HepG2 (cell line): ENCODE results near the gene TPO. TPM values are rescaled to one million over a fixed set of nuclear protein-coding genes. Genes with fewer than 3 reads are reported as not detected.

Experiments
- ATAC-seq: fragments of 200-7000 bp; cut with Tn5 transposase; 3 replicates; pipeline ENCODE4 v1.9.1; 2020; ENCODE audit warnings: mild to moderate bottlenecking, moderate library complexity
- BruUV-seq: library from RNA; stranded (reverse); fragments of 400-500 nt; replicated peaks from 2 replicates; lab custom pipeline; 2021; lab: Mats Ljungman, UMichigan
- CTCF ChIA-PET: fragments of 300-600 bp; formaldehyde crosslinking; extraction: SDS; loops from one replicate; lab custom pipeline; 2021; ENCODE audit warnings: low total read pairs, inconsistent platforms, low intra/inter-chr PET ratio; lab: Yijun Ruan, JAX
- POLR2A ChIA-PET: fragments of 350-600 bp; sonication (Branson Sonifier 250); formaldehyde crosslinking; loops from one replicate; lab custom pipeline; 2020; ENCODE audit warnings: antibody characterized with exemption, inconsistent platforms; lab: Yijun Ruan, JAX
- DNase-seq: peaks from one replicate; pipeline ENCODE4 v3.0.0-alpha.2; 2015; ENCODE audit warnings: low spot score
- FAIRE-seq: peaks from 3 replicates; lab custom pipeline; 2011; peaks lifted over from hg19 to GRCh38; lab: Jason Lieb, UNC
- H2AFZ ChIP-seq: one replicate; pipeline ENCODE4 v1.6.1; 2011; ENCODE audit warnings: low read length, inconsistent platforms
- H3K27ac ChIP-seq: fragments of 300-600 bp; 3 replicates; pipeline ENCODE4 v1.8.0; 2011; ENCODE audit warnings: mixed run types, mild to moderate bottlenecking, mixed read lengths, low read length, inconsistent platforms; ENCODE audit not compliant: insufficient read depth; ENCODE audit errors: extremely low read length
- H3K27me3 ChIP-seq, 2 experiments: fragments of 200-600 bp in 1 of 2; 2 replicates in 1 of 2; 3 replicates in 1 of 2; pipeline versions ENCODE4 v1.6.0 to v1.8.0; 2011; ENCODE audit warnings: low read length in 2 of 2, mild to moderate bottlenecking in 2 of 2, moderate library complexity in 2 of 2, inconsistent platforms in 1 of 2; ENCODE audit not compliant: insufficient read depth in 2 of 2, control insufficient read depth in 1 of 2
- H3K36me3 ChIP-seq, 2 experiments: fragments of 200-600 bp in 1 of 2; replicated peaks in 1 of 2; 2 replicates in 1 of 2; 3 replicates in 1 of 2; pipeline versions ENCODE4 v1.5.1 to v1.8.0; 2011; ENCODE audit warnings: low read length in 2 of 2, inconsistent platforms in 1 of 2; ENCODE audit not compliant: insufficient read depth in 2 of 2, control insufficient read depth in 1 of 2
- H3K4me1 ChIP-seq: 2 replicates; pipeline ENCODE4 v1.5.1; 2012; ENCODE audit warnings: low read length, inconsistent platforms; ENCODE audit not compliant: insufficient read depth
- H3K4me2 ChIP-seq: 2 replicates; pipeline ENCODE4 v1.6.0; 2011; ENCODE audit warnings: low read depth, low read length, inconsistent platforms
- H3K4me3 ChIP-seq, 3 experiments: fragments of 200-600 bp in 1 of 3; sonication (generic), shearing (Covaris generic) in 1 of 3; replicated peaks in 1 of 3; 2 replicates each; pipeline ENCODE4 v1.5.1; 2011 to 2016; ENCODE audit warnings: low read length in 3 of 3, inconsistent platforms in 2 of 3, low read depth in 2 of 3, mild to moderate bottlenecking in 2 of 3, control low read depth in 1 of 3, mixed read lengths in 1 of 3; ENCODE audit not compliant: insufficient read depth in 1 of 3
- H3K79me2 ChIP-seq: one replicate; pipeline ENCODE4 v1.6.1; 2011; ENCODE audit warnings: low read length, inconsistent platforms; ENCODE audit not compliant: insufficient read depth
- H3K9ac ChIP-seq: 2 replicates; pipeline ENCODE4 v1.6.0; 2011; ENCODE audit warnings: mild to moderate bottlenecking, low read depth, low read length, inconsistent platforms; ENCODE audit not compliant: insufficient read depth
- H3K9me3 ChIP-seq: 2 replicates; pipeline ENCODE4 v1.5.1; 2012; ENCODE audit warnings: mild to moderate bottlenecking, low read length
- H4K20me1 ChIP-seq: 2 replicates; pipeline ENCODE4 v1.6.0; 2011; ENCODE audit warnings: inconsistent platforms, mild to moderate bottlenecking, low read length, moderate library complexity; ENCODE audit not compliant: insufficient read depth
- ATRX ChIP-seq: sonication (generic); formaldehyde crosslinking; IDR thresholded peaks from 2 replicates; pipeline ENCODE4 v1.4.0; 2020; ENCODE audit warnings: missing genetic modification reagents, borderline replicate concordance
- CSRNP2 ChIP-seq: sonication (generic); formaldehyde crosslinking; conservative IDR thresholded peaks from 2 replicates; pipeline ENCODE4 v1.8.0; 2022; ENCODE audit warnings: low read depth, missing genetic modification reagents
- JUN ChIP-seq: sonication (generic); formaldehyde crosslinking; IDR thresholded peaks from 2 replicates; pipeline ENCODE4 v1.4.0; 2020; ENCODE audit warnings: mild to moderate bottlenecking, missing genetic modification reagents
- MLLT10 ChIP-seq: sonication (generic); formaldehyde crosslinking; IDR thresholded peaks from 2 replicates; pipeline ENCODE4 v1.4.0; 2020; ENCODE audit warnings: missing genetic modification reagents
- RFX3 ChIP-seq: IDR thresholded peaks from 2 replicates; pipeline ENCODE4 v1.6.1; 2016; ENCODE audit warnings: missing biosample characterization, missing genetic modification reagents
- TBX2 ChIP-seq: sonication (generic); formaldehyde crosslinking; IDR thresholded peaks from 2 replicates; pipeline ENCODE4 v1.5.0; 2020; ENCODE audit warnings: missing genetic modification reagents, mild to moderate bottlenecking, borderline replicate concordance
- TIGD3 ChIP-seq: sonication (generic); formaldehyde crosslinking; IDR thresholded peaks from 2 replicates; pipeline ENCODE4 v1.5.1; 2020; ENCODE audit warnings: mild to moderate bottlenecking, missing genetic modification reagents, borderline replicate concordance
- ZBTB33 ChIP-seq: sonication (generic); formaldehyde crosslinking; IDR thresholded peaks from 2 replicates; pipeline ENCODE4 v1.4.0; 2020; ENCODE audit warnings: missing genetic modification reagents
- ZBTB8A ChIP-seq: sonication (generic); formaldehyde crosslinking; IDR thresholded peaks from 2 replicates; pipeline ENCODE4 v1.4.0; 2020; ENCODE audit warnings: mild to moderate bottlenecking, low read depth, missing genetic modification reagents, borderline replicate concordance
- ZNF205 ChIP-seq: IDR thresholded peaks from 2 replicates; pipeline ENCODE4 v1.6.1; 2018; ENCODE audit warnings: missing biosample characterization, missing genetic modification reagents
- ZNF709 ChIP-seq: sonication (generic); formaldehyde crosslinking; IDR thresholded peaks from 2 replicates; pipeline ENCODE4 v1.5.0; 2020; ENCODE audit warnings: mild to moderate bottlenecking, missing genetic modification reagents
- ZNF790 ChIP-seq: sonication (generic); formaldehyde crosslinking; IDR thresholded peaks from 2 replicates; pipeline ENCODE4 v1.8.0; 2022; ENCODE audit warnings: missing genetic modification reagents, mild to moderate bottlenecking, borderline replicate concordance
- WGBS: methylation state at CpG from one replicate; pipeline ENCODE4 v1.1.6; 2017; ENCODE audit warnings: low lambda C conversion rate; 5-methylcytosine and 5-hydroxymethylcytosine counted together
- in situ Hi-C: cut with HindIII; loops from 2 replicates; pipeline ENCODE4 v1.10.0; 2017; ENCODE audit warnings: low pct_unique_long_range_greater_than_20kb; ENCODE audit not compliant: extremely low pct_ligation_motif_present
- intact Hi-C: fragments of 100-400 bp; cut with micrococcal nuclease; formaldehyde crosslinking; loops from one replicate; pipeline ENCODE4 v1.10.0; 2022; ENCODE audit not compliant: unreplicated experiment
- polyA plus RNA-seq, 8 experiments: library from polyadenylated mRNA; depleted of rRNA in 3 of 8; stranded (reverse) in 7 of 8; unstranded in 1 of 8; fragments of >200 nt; fragmentation: Illumina TruSeq in 4 of 8; extraction: Trizol in 4 of 8; gene quantifications; 2 replicates each; pipeline versions ENCODE4 v1.2.1 to v1.2.3, GENCODE V29; 2011 to 2016; ENCODE audit warnings: low read depth in 4 of 8, missing spikeins in 1 of 8, mixed read lengths in 1 of 8; ENCODE audit not compliant: insufficient read depth in 1 of 8
- total RNA-seq, 5 experiments: library from RNA; depleted of rRNA; stranded (reverse); fragments of >200 nt; fragmentation: Illumina TruSeq; extraction: Trizol; gene quantifications; 2 replicates each; pipeline ENCODE4 v1.2.3, GENCODE V29; 2016; ENCODE audit warnings: low read depth in 1 of 5

The TPO gene
- total and polyA plus RNA-seq, 2 of the 13 experiments (the other 11 are each of a cell fraction or from before 2014, with no cell fraction given) = not detected

- no peak overlapping the region for H3K27ac ChIP-seq
- DNase-seq = no peak
- no peaks in the 10 kb centered on the region for H3K36me3 ChIP-seq
- H3K27me3 ChIP-seq = peaks cover 0 to 10% of the 10 kb centered on the region in 2 experiments; a peak in 1 of 5 replicates
- no peak overlapping the region for H3K9ac ChIP-seq
- WGBS = 31% methylated on average over 9 of the region's 9 CpGs
- no peak for TF ChIP-seq ZNF790 (CRISPR knock-in tag)
- no peak for TF ChIP-seq ZNF709
- TF ChIP-seq TIGD3 (CRISPR knock-in tag) = no peak
- TF ChIP-seq ZBTB8A (CRISPR knock-in tag) = no peak
- TF ChIP-seq ATRX (CRISPR knock-in tag) = no peak
- TF ChIP-seq TBX2 (CRISPR knock-in tag) = no peak
- TF ChIP-seq ZBTB33 (CRISPR knock-in tag) = no peak
- no peak for TF ChIP-seq CSRNP2 (CRISPR knock-in tag)
- TF ChIP-seq JUN = no peak
- TF ChIP-seq MLLT10 (CRISPR knock-in tag) = no peak
- no peak for TF ChIP-seq ZNF205
- TF ChIP-seq RFX3 (CRISPR knock-in tag) = no peak
- no peaks in the 10 kb centered on the region for H3K4me1 ChIP-seq
- ChIA-PET CTCF (no interaction called here), POLR2A (no interaction called here)
- no peak overlapping the region for H2AFZ ChIP-seq
- in situ Hi-C loops = no loop called here
- no peaks in the 10 kb centered on the region for H3K9me3 ChIP-seq
- no peak for FAIRE-seq
- no peak for ATAC-seq
- H4K20me1 ChIP-seq = no peaks in the 10 kb centered on the region
- H3K79me2 ChIP-seq = no peaks in the 10 kb centered on the region
- intact Hi-C loops = no loop called here
- no peak overlapping the region for H3K4me3 ChIP-seq
- H3K4me2 ChIP-seq = no peak overlapping the region
- BruUV-seq = no TSS peak
Observed at GRCh38 chr2:1472350-1472749, 59.1 kb downstream of the TPO start.
